CD4-positive, alpha-beta T cell treated with Interleukin-4 for 4 hours (primary cell): Measurements from ENCODE around the gene PRSS50.

ENCODE experiments used
- DNase-seq: peaks from one replicate; pipeline ENCODE4 v3.0.0-alpha.2; 2020

PRSS50 gene

DNA sequence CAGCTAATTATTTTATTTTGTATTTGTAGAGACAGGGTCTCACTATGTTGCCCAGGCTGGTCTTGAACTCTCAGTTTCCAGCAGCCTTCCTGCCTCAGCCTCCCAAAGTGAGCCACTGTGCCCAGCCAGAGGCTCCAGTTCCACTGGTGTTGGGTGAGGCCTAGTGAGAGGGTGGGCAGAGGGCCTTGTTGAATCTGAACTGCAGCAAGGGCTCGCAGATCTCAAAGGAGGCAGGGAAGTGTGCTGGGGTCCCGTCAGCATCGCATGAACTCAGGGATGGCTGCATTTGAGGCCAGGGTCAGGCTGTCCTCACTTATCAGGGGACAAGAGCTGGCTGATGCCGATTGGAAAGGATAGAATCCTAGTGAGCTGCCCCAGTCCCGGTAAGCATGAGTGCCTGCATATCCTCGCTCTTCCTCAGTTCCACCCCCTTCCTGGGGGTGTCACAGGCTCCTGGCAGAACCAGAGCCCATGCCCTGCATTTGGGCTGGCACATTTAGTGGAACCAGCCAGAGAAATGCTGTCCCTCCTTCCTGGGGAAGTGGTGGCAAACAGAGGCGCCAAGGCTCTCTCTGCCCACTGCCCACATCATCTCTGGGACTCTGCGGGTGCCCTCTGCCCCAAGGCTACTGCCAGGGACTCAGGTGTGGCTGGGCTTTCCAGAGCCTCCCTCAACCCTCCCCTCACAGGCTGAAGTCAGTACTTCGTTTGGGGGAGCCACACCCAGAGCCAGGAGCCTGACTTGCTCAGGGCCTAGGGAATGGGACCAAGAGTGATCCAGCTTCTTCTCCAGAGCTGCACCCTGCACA lies 48.3 kb downstream of the PRSS50 start:
- DNase-seq: no peak

- no peak for DNase-seq
Measured at GRCh38 chr3:46668591-46668990, 49.1 kb downstream of the PRSS50 start.

- no peak for DNase-seq
Measured at GRCh38 chr3:46668116-46668515, 49.6 kb downstream of the PRSS50 start.

GRCh38 chr3:46667657-46668056 lies 50.0 kb downstream of the PRSS50 start:
- DNase-seq: no peak

- DNase-seq: no peak
Measured at GRCh38 chr3:46667061-46667621, 50.5 kb downstream of the PRSS50 start.

GRCh38 chr3:46666453-46666845 lies 51.2 kb downstream of the PRSS50 start:
- no peak for DNase-seq

- DNase-seq: no peak
Measured at GRCh38 chr3:46665763-46666452, 51.8 kb downstream of the PRSS50 start.

DNA sequence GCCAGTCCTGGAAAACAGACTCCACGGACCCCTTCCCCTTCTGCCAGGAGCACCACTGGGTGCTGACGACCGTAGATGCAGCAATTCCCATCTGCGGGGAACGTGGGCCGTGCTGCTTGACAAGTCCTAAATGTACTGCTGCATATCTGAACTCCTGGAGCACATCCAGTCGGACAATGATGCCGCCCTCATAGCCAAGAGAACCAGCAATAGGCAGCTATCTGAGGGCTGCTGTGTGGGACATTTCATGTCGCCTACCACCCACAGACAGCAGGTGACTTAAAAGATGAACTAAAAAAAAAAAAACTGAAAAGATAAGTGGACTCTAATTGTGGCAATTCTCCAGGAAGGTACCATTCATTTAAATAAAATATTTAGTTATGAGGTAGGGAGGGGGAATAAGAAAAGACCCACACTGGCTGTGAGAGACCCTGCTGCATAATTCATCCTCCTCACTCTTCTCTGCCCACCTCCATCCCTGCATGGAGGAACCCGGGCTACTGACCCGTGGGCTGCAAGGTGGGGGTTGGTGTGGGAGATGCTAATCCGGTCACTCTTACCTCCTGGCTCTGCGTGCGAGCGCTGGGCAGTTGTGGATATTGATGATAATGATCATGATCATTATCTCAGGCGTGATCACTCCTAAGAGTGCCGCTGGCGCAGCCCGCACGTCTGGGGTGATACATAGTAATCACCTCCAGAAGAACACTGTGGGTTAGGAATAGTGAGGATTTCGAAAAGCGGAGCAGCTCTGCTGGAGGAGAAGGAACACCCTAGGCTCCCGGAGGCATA lies 52.5 kb downstream of the PRSS50 start:
- DNase-seq: no peak

DNA sequence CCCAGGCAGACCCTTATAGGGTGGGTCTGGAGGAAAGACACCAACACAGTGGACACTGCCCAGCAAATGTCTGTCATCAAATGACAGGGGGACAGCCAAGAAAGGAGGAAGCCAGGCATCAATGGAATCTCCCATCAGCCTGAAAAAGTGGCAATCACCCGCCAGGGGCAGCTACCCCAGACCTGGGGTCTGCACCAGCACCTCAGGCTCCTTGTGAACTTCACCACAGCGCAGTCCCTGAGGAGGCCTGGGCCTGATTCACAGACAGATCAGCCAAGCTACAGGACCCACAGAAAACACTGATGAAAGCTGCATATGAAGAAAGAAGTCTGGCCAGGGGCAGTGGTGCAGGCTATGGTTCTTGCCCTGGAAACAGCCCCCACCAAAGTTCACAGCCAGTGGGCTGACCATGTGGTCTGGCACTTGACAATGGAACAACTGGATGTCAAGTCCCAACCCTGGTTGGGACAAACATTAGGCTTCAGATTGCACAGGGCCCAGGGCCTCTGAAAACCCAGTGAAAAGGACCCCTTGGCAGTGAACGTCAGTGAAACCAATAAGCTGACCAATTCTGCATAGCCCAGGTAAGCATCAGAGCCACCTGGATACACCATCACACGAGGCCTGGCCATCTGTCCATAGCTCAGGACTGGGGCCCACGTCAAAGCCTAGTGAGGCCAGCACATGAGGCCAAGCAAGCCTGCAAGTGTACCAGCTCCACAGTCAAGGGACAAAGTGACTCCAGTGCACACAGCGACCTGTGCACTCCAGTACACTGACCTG lies 53.3 kb downstream of the PRSS50 start:
- no peak for DNase-seq

GRCh38 chr3:46663591-46664135 lies 54.0 kb downstream of the PRSS50 start:
- no peak for DNase-seq

DNA sequence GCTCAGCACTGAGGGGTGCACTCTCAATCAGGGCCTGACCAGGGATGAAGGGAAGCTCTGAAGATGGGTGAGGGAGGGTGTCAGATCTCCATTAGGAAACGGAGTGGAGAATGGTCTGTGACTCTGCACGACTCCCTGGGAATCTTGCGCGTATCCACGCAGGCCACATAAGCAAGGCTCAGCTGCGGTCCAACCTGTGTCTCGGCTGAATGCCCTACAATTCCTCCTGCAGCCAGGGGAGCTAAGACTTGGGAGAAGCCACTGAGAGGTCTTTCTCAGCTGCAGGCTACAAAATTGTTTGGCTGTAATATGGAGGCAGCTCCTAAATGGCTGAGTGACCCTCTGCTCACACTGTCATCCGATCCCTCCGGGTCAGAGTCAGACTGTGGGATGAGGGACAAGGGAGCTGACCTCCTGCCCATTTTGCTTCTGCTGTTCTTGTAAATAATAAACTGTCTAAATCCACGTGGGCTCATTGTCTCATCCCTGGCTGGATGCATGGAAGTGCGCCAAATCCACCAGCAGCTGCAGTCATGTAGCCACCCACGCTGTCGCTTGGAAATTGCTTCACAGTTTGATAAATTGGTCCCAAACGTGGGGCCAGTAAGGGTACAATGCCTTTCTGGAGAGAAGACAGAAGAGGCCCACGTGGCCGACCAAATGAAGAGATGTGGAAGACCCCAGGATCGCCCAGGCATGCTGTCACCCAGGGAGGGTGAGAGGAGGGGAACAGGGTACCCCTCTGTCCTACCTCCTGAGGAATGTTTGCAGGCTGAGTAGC lies 54.7 kb downstream of the PRSS50 start:
- DNase-seq: no peak
